Small intestine (tissue), 7 donors: ENCODE results near the gene NCKAP1. TPM values are rescaled to one million over a fixed set of nuclear protein-coding genes. Genes with fewer than 3 reads are reported as not detected.
"Not testable (repeated sequence)": the region's sequence is repeated elsewhere in the genome, so short reads cannot be mapped to it uniquely, and the experiment has no call there.

Experiments
- DNase-seq, 2 donors: peaks; one replicate each; pipeline versions ENCODE4 v3.0.0 to v3.0.0-alpha.2; 2013
- FAIRE-seq: peaks from 2 replicates; lab custom pipeline; 2012; peaks lifted over from hg19 to GRCh38; lab: Jason Lieb, UNC
- H3K27ac ChIP-seq, 3 donors: one replicate each; pipeline ENCODE4 v1.5.1; 2013; ENCODE audit warnings: low read length in 2 of 3, mild to moderate bottlenecking in 2 of 3, control low read depth in 1 of 3, inconsistent platforms in 1 of 3, low read depth in 1 of 3, moderate library complexity in 1 of 3
- H3K27me3 ChIP-seq, 3 donors: one replicate each; pipeline ENCODE4 v1.6.1; 2013; ENCODE audit warnings: low read length in 3 of 3, inconsistent platforms in 1 of 3; ENCODE audit not compliant: control insufficient read depth in 3 of 3, insufficient read depth in 3 of 3
- H3K36me3 ChIP-seq, 3 donors: one replicate each; pipeline ENCODE4 v1.6.1; 2013; ENCODE audit warnings: low read length in 3 of 3, inconsistent platforms in 1 of 3, low read depth in 1 of 3, mild to moderate bottlenecking in 1 of 3, moderate library complexity in 1 of 3; ENCODE audit not compliant: control insufficient read depth in 3 of 3, insufficient read depth in 2 of 3
- H3K4me1 ChIP-seq, 3 donors: one replicate each; pipeline ENCODE4 v1.6.1; 2013; ENCODE audit warnings: low read length in 2 of 3, inconsistent platforms in 1 of 3, low read depth in 1 of 3, mild to moderate bottlenecking in 1 of 3, moderate library complexity in 1 of 3; ENCODE audit not compliant: control insufficient read depth in 3 of 3, insufficient read depth in 2 of 3
- H3K4me3 ChIP-seq, 3 donors: one replicate each; pipeline ENCODE4 v1.5.1; 2013; ENCODE audit warnings: low read length in 3 of 3, control low read depth in 1 of 3, inconsistent platforms in 1 of 3, low read depth in 1 of 3, mild to moderate bottlenecking in 1 of 3, moderate library complexity in 1 of 3
- H3K9me3 ChIP-seq, 2 donors: one replicate each; pipeline ENCODE4 v1.6.1; 2013; ENCODE audit warnings: low read depth in 1 of 2, low read length in 1 of 2; ENCODE audit not compliant: control insufficient read depth in 2 of 2, insufficient read depth in 1 of 2
- WGBS, 3 donors: extraction: QIAGEN DNeasy Blood & Tissue Kit; methylation state at CpG; one replicate each; pipeline ENCODE4 v1.1.7; 2013; 5-methylcytosine and 5-hydroxymethylcytosine counted together
- polyA plus RNA-seq, 4 donors: library from polyadenylated mRNA; stranded (reverse) in 3 of 4; unstranded in 1 of 4; fragments of 200-250 nt in 3 of 4; fragments of 120-200 nt in 1 of 4; gene quantifications; one replicate each; pipeline versions ENCODE4 v1.2.1 to v1.2.3, GENCODE V29; 2013
- donor health status: healthy with polysubstance abuse.
- donor health status: control.
- donor health status: control.
- donor health status: Bipolar disorder and iron deficiency.
- donor health status: healthy.

Gene NCKAP1
- polyA plus RNA-seq, 4 donors, result 60.3 to 124 (median 71.5) TPM

DNA sequence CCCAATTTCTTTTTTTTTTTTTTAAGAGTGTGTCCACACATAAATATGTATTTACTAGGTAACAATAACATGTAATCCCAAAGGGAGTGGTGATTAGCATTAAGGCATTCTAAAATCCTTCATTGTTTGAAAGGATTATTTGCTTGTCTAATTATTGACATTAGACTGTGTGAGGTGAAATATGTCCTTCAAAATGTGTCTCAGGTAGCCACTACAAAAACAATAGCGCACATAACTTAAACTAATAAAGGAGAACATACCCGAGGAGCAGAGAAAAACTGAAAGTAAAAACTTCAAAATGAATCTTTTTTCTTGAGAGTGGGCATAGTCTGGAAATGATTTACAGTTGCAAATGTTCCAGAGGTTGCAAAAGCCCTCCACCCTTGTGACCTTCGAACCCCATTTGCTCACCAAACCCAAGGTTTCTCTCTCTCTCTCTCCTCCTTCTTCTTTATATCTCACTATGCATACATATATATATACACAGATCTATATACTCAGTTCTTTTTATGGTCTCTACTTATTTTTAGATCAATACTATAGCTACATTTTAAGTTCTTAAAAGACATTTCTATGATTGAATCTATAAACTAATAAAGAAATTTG, 147.4 kb downstream of the NCKAP1 start:
- H3K36me3 ChIP-seq, result no peaks in the 10 kb centered on the region
- DNase-seq (peak; percentile 11 to 82), FAIRE-seq (no peak)
- peaks cover 0 to 4% (median 0%) of the 10 kb centered on the region in 3 donors for H3K4me1 ChIP-seq
- 13 to 50% (median 32%) methylated on average over 3 of the region's 3 CpGs for WGBS, 3 donors
- H3K4me3 ChIP-seq, result peak overlapping the region in 1 of 3 donors; percentile 26
- H3K27me3 ChIP-seq, result no peaks in the 10 kb centered on the region
- H3K9me3 ChIP-seq, result peaks cover 0 to 10% of the 10 kb centered on the region in 2 donors
- H3K27ac ChIP-seq, result peak overlapping the region in 1 of 3 donors; percentile 79

DNA sequence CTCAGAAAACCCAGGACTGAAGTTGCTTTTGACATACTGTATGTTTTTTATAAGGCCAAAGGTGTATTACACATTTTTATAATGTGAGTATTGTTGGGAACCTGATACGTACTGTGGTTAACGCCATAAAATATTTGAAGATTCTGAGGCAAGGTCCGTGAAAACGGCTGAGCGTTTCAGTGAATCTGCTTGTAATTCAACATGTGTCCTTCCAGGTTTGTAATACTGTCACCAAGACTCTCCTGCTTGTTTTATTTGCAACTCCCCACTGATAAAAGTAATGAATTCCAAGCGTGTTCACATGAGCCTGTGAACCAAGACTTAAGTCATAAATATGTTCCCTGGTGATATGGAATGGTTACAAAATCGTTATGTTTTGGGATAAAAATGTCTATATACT, 148.0 kb downstream of the NCKAP1 start:
- Histone ChIP-seq H3K36me3 (no peaks in the 10 kb centered on the region), H3K27me3 (no peaks in the 10 kb centered on the region), H3K9me3 (peaks cover 0 to 10% of the 10 kb centered on the region in 2 donors), H3K4me3 (peak overlapping the region in 1 of 3 donors; percentile 22), H3K27ac (peak overlapping the region in 1 of 3 donors; percentile 79), H3K4me1 (peaks cover 0 to 4% (median 0%) of the 10 kb centered on the region in 3 donors)
- FAIRE-seq (no peak), DNase-seq (peak in 1 of 2 donors; percentile 59)
- WGBS, 3 donors, result 32 to 69% (median 62%) methylated on average over 7 of the region's 7 CpGs

DNA sequence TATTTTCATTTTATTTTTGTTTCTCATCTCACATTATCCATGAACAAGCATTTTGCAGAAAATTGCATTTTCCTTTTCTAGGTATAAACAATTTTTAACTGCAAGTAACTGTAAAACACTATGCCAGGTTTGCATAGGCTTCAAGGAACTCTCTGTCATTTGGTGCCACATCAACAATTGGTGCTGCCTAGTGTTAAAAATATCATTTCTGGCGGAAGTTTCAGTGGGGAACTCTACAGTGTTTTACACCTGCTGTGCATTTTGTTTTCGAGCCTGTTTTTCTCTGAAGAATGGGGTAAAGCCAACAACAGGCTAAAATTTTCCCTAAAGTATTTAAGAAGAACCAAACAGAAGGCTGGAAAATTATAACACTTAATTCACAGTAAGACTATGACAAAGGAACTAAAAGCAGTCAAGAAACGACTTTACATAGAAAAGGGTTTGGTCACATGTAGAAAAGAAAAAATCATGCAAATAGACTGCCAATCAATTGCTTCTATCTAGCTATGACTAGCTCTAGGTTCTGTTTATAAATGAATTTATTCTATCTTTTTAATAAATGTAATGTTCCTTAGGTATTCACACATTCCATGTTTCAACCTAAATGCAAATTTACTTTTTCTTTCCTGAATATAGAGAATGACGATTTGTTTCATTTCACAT, 150.4 kb downstream of the NCKAP1 start:
- Histone ChIP-seq H3K9me3 (no peaks in the 10 kb centered on the region), H3K27me3 (no peaks in the 10 kb centered on the region), H3K4me1 (peaks cover 0 to 4% (median 0%) of the 10 kb centered on the region in 3 donors), H3K36me3 (no peaks in the 10 kb centered on the region), H3K27ac (no peak overlapping the region), H3K4me3 (no peak overlapping the region)
- DNase-seq, result no peak
- 82 to 89% (median 87%) methylated on average over 4 of the region's 4 CpGs for WGBS, 3 donors
- FAIRE-seq, result no peak

DNA sequence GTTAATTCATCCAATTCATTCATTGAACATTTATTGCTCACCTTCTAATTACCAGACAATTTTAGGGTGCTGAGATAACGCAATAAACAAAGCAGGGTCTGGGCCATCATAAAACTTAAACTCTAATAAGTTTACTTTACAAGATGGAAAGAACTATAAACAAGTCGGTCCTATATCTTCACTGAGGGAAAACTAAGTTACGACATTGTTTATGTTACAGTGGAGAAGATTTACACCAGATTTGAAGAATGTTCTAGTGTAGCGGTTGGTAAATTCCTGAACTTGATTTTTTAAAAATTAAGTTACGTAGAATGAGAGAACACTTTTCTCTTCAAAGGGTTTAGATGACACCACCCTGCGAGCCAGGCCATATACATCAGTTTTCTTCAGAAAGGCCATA, 151.2 kb downstream of the NCKAP1 start:
- H3K4me3 ChIP-seq, result no peak overlapping the region
- H3K4me1 ChIP-seq, result peaks cover 0 to 4% (median 0%) of the 10 kb centered on the region in 3 donors
- FAIRE-seq (no peak), DNase-seq (no peak)
- H3K9me3 ChIP-seq, result no peaks in the 10 kb centered on the region
- 61 to 75% (median 71%) methylated on average over 6 of the region's 6 CpGs for WGBS, 3 donors
- H3K36me3 ChIP-seq, result no peaks in the 10 kb centered on the region
- no peaks in the 10 kb centered on the region for H3K27me3 ChIP-seq
- H3K27ac ChIP-seq, result no peak overlapping the region

DNA sequence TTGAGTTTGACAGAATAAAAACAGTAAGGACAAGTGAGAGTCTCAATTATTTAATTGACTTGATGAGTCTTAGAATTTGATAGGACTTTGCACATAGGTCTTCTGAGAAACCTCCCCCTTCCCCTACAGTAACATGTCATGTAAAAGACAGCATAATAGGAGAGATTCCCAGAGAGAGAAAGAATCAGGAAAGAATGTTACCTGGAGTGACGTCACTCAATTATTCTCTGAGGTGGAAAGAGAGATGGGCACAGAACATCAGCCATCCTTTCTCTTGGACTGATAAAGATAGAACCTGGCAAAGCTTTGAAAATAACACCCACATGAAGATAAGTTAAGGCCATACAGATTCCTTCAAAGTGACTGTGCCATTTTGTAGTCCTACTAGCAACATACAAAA, 152.5 kb downstream of the NCKAP1 start:
- WGBS, 3 donors, result 82 to 96% (median 87%) methylated on average over 1 of the region's 1 CpG
- FAIRE-seq, result no peak
- H3K9me3 ChIP-seq, result peaks cover 0 to 6% of the 10 kb centered on the region in 2 donors
- no peaks in the 10 kb centered on the region for H3K36me3 ChIP-seq
- no peak for DNase-seq
- no peaks in the 10 kb centered on the region for H3K27me3 ChIP-seq
- no peak overlapping the region for H3K27ac ChIP-seq
- H3K4me3 ChIP-seq, result no peak overlapping the region
- no peaks in the 10 kb centered on the region for H3K4me1 ChIP-seq

DNA sequence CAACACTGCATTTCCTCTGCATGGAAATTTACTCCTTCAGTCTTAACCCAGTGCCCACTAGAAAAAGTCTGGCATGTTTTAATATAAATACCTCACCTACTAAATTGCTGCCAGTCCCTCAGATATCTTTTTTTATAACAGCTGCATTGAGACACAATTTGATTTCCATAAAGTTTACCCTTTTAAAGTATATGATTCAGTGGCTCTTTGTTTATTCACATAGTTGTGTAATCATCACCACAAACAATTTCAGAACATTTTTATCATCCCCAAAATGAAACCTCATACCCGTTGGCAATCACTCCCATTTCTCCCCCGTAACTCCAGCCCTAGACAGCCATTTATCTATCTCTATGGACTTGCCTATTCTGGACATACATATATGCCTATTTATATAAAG, 154.8 kb downstream of the NCKAP1 start:
- 70 to 76% (median 76%) methylated on average over 2 of the region's 2 CpGs for WGBS, 3 donors
- Histone ChIP-seq H3K27ac (no peak overlapping the region), H3K36me3 (no peaks in the 10 kb centered on the region), H3K9me3 (peaks cover 0 to 7% of the 10 kb centered on the region in 2 donors), H3K4me3 (no peak overlapping the region), H3K4me1 (no peaks in the 10 kb centered on the region), H3K27me3 (no peaks in the 10 kb centered on the region)
- FAIRE-seq, result no peak
- DNase-seq, result no peak

DNA sequence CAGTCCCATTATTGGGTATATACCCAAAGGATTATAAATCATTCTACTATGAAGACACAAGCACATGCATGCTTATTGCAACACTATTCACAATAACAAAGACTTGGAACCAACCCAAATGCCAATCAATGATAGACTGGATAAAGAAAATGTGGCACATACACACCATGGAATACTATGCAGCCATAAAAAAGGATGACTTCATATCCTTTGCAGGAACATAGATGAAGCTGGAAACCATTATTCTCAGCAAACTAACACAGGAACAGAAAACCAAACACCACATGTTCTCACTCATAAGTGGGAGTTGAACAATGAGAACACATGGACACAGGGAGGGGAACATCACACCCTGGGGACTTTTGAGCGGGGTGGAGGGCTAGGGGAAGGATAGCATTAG, 158.2 kb downstream of the NCKAP1 start:
- H3K4me3 ChIP-seq, H3K36me3 ChIP-seq, DNase-seq, FAIRE-seq, H3K4me1 ChIP-seq, H3K27me3 ChIP-seq, H3K27ac ChIP-seq, H3K9me3 ChIP-seq: not testable (repeated sequence)
- 81 to 100% (median 94%) methylated on average over 1 of the region's 1 CpG for WGBS, 3 donors

DNA sequence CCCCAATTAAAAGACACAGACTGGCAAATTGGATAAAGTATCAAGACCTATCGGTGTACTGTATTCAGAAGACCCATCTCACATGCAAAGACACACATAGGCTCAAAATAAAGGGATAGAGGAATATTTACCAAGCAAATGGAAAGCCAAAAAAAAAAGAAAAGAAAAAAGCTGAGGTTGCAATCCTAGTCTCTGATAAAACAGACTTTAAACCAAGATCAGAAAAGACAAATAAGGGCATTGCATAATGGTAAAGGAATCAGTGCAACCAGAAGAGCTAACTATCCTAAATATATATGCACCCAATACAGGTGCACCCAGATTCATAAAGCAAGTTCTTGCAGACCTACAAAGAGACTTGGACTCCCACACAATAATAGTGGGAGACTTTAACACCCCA, 161.6 kb downstream of the NCKAP1 start:
- not testable (repeated sequence) for DNase-seq, H3K4me1 ChIP-seq, H3K9me3 ChIP-seq, H3K4me3 ChIP-seq, H3K27ac ChIP-seq, H3K36me3 ChIP-seq, FAIRE-seq, H3K27me3 ChIP-seq
- WGBS, 3 donors, result 87 to 100% (median 90%) methylated on average over 1 of the region's 1 CpG
